GM12874 (cell line): ENCODE data around the gene CPZ.
A peak's percentile ranks its signal among the peaks of the same experiment; 100 is the strongest.

Source experiments
- TF ChIP-seq, protein P1 (sequence below): IDR thresholded peaks from 2 replicates; pipeline ENCODE4 v1.5.1; 2011; ENCODE audit warnings: low read depth, mild to moderate bottlenecking, control low read depth, low read length, moderate library complexity; ENCODE audit not compliant: insufficient read depth

The CPZ gene

GRCh38 chr4:8547108-8547911 is 45.3 kb upstream of the CPZ start:
- TF ChIP-seq, protein P1, sequence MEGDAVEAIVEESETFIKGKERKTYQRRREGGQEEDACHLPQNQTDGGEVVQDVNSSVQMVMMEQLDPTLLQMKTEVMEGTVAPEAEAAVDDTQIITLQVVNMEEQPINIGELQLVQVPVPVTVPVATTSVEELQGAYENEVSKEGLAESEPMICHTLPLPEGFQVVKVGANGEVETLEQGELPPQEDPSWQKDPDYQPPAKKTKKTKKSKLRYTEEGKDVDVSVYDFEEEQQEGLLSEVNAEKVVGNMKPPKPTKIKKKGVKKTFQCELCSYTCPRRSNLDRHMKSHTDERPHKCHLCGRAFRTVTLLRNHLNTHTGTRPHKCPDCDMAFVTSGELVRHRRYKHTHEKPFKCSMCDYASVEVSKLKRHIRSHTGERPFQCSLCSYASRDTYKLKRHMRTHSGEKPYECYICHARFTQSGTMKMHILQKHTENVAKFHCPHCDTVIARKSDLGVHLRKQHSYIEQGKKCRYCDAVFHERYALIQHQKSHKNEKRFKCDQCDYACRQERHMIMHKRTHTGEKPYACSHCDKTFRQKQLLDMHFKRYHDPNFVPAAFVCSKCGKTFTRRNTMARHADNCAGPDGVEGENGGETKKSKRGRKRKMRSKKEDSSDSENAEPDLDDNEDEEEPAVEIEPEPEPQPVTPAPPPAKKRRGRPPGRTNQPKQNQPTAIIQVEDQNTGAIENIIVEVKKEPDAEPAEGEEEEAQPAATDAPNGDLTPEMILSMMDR, result peak; percentile 37

DNA sequence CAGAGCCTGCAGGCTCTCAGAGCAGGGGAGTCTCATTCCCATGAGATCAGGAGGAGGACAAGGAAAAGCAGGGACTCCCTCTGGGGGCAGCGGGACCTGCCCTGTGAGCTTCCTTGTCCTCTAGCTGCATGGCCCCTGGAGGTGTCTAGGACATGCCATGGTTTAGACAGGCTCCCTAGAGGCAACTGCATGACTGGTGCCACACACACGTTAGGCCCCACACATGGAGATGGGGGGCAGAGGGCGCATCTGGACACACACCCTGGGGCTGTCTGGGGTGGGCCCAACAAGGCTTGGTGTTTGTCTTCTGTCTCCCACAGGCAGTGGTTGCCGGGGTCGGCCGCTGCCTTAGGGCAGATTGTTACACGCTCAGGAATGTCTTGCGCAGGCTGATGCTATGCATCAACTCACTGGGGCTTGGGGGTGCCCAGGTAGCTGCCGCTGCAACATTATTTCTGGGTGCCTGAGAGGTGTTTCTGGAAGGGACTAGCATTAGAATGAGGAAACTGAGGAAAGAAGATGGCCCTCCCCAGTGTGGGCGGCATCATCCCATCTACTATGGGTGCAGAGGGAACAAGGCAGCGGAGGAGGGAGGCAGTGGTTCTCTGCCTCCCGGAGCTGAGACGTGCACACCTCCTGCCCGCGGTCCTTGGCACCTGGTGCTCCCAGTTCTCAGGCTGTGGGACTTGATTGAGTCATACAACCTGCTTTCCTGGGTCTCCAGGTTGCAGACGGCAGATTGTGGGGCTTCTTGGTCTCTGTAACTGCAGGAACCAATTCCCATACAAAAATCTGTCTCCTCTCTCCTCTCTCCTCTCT is 44.4 kb upstream of the CPZ start:
- TF ChIP-seq, protein P1, result no peak

- TF ChIP-seq, protein P1, result no peak
These were observed 43.7 kb upstream of the CPZ start for GRCh38 chr4:8548731-8549351.

DNA sequence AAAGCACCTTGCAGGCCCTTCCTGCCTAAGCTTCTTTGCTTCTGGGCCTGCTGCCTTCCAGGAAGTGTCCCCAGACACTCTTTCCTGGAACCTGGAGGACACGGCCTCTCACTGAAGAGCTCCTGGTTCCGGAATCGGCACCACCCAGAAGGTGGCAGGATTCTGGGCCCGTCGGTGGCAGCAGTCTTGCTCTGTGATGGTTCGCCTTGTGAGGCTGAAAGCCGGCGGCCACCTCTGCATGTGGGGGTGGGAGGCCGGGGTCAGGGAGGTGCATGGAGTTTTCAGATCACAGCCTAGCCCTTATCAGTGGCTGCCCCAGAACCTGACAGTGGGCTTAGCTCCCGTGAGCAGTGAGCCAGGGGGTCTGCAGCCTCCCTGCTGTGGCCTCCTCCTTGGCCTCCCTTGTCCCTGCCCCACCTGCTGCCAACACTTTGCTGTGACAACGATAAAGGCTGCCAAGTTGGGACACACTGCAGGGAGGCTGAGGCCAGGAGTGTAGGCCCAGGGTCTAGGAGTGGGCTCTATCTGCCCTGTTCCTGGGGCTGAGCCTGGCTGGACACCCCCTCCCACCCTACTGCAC is 43.1 kb upstream of the CPZ start:
- TF ChIP-seq, protein P1, result no peak

DNA sequence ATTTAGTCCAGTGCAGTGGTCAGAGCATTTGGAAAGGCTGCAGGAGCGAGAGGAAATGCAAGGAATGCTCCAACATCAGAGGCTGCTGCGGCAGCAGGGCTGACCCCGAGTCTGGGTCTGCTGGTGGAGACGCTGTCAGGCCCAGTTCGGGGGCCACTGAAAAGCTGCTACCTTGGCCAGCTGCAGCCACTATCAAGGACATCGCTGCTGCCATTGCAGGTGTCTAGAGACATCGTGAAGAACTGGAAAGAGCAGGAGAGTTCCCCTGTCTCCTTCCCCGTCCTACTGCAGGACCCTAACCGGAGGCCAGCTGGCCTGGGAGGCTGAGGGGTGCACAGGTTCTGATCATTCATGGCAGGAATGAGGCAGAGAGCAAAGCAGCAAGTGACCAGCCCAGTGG is 41.9 kb upstream of the CPZ start:
- TF ChIP-seq, protein P1, result no peak

GRCh38 chr4:8552024-8552423 is 40.5 kb upstream of the CPZ start:
- TF ChIP-seq, protein P1, result no peak
